Activated T-helper 1 cell treated with Interleukin-2 at 50 U/mL for 16 hours (primary cell): Measurements from ENCODE around the gene MRAP2.
"Not testable (repeated sequence)": the region's sequence is repeated elsewhere in the genome, so short reads cannot be mapped to it uniquely, and the experiment has no call there.

Experiments
- DNase-seq: peaks from one replicate; pipeline ENCODE4 v3.0.0-alpha.2; 2020; ENCODE audit warnings: low read depth

The MRAP2 gene

GRCh38 chr6:84032000-84032399 is 1.6 kb upstream of the MRAP2 start:
- DNase-seq, result not testable (repeated sequence)

DNA sequence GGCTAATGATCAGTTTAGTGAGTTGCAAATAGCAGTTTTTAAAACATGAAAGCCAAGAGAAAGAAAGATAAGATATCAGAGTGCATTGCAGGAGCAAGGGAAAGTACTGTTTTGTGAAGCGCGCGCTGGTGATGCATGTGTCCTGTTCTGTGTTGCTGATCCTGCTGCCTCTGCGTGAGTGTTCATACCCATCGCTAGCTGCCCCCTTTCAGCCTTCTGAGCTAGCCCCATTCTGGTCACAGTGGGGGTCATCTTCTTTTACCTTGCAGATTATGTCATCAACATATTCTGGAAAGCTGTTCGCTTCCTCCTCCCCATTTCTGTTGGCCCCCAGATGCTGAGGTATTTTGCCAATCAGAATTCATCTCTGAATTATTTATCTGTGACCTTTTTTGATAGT is 1.9 kb downstream of the MRAP2 start:
- no peak for DNase-seq

GRCh38 chr6:84037425-84038089 is 4.0 kb downstream of the MRAP2 start:
- no peak for DNase-seq

DNA sequence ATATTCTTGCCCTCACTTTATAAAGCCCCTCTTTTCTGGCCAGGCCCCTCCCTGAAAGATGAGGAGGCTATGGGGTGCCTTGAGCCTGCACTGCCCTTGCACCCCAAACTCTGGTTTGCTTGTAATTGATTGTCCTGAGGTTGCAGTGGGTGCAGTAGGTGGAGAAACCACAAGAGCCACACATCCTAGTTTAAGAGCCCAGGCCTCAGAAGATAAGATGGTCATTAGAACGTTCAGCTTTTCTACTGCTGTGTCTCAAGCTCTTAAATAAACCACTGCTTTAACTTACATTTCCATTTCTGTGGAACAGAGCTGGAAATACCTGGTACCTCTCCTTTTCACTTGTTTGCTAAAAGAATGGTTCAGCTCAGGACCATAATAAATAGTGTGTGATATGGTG is 9.0 kb downstream of the MRAP2 start:
- DNase-seq, result no peak

DNA sequence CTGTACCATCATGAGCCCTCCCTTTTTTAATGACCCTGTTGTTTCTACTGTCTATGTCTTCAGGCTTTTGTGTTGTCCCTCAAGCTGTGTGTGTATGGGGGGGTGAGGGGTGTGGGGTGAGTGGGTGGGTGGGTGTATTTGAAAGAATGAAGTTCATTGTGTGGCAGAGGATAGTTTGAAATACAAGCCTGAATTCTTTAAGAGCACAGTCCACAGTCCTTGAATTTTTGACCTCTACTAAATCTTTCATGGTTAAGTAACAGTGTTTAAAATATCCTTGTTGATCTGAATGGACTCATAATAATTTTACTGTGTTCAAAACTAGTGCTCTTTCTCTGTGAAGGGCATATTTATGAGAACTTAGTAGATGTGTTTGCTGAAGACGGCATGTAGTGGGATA is 10.0 kb downstream of the MRAP2 start:
- DNase-seq, result no peak

GRCh38 chr6:84046755-84047154 is 13.2 kb downstream of the MRAP2 start:
- no peak for DNase-seq

GRCh38 chr6:84048588-84048987 is 15.0 kb downstream of the MRAP2 start:
- no peak for DNase-seq

- no peak for DNase-seq
Measured at GRCh38 chr6:84050408-84050807, 16.8 kb downstream of the MRAP2 start.

- DNase-seq, result no peak
Measured at GRCh38 chr6:84052204-84052882, 18.8 kb downstream of the MRAP2 start.

DNA sequence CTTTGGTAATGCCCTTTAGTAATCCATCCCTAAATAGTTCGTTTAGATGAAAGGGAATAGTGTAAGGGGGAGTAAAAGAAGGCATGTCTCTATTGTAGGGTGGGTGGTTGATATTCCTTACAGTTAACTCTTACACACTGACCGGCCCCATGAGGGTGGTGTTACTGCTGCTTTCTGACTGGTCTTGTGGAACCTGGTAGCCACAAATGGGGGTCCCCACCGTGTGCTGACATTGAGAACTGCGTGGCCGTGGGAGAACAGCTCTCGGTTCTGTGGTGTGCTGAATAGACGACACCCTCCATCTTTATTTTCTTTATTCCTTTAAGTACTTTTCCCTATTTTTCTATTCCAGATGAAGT is 19.3 kb downstream of the MRAP2 start:
- no peak for DNase-seq

DNA sequence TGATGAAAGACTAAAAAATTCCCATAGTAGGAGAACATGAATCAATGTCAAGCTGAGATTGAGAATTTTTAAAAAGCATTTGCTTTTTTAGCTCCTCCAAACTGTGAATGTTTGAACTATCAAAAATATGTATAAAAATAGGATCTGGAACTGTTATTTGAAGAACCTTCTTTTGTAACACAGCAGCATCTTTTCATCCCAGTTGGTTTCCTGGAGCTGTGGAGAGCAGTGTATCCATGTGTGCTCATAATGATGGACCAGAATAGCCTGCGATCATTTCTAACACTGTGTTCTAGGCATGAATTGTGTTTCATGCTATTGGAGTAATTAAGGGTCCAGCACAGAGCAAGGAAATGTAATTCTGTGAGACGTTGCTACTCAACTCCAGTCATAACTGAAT is 22.1 kb downstream of the MRAP2 start:
- no peak for DNase-seq

GRCh38 chr6:84057908-84058307 is 24.3 kb downstream of the MRAP2 start:
- no peak for DNase-seq

GRCh38 chr6:84059082-84059481 is 25.5 kb downstream of the MRAP2 start:
- no peak for DNase-seq

DNA sequence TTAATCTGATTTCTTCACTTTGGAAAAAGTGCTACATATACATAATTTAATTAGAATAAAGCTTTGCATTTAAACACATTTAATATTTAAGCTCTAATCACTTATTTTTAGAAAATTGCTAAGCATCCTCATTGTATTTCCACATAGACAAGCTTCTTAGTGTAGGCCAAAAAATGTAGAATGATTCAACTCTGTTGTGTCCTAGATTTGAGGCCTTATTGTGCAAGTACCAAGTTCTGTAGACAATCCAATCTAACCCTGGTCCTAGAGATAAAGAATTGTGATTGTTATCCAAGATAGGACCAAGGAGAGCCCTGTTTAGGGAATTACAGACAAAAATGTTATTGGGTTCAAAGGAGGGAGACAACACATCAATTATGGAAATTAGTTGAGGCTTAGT is 27.6 kb downstream of the MRAP2 start:
- no peak for DNase-seq

- no peak for DNase-seq
Measured at GRCh38 chr6:84061613-84062398, 28.2 kb downstream of the MRAP2 start.

- DNase-seq, result no peak
Measured at GRCh38 chr6:84062519-84063154, 29.1 kb downstream of the MRAP2 start.

GRCh38 chr6:84065693-84066290 is 32.2 kb downstream of the MRAP2 start:
- DNase-seq, result no peak

DNA sequence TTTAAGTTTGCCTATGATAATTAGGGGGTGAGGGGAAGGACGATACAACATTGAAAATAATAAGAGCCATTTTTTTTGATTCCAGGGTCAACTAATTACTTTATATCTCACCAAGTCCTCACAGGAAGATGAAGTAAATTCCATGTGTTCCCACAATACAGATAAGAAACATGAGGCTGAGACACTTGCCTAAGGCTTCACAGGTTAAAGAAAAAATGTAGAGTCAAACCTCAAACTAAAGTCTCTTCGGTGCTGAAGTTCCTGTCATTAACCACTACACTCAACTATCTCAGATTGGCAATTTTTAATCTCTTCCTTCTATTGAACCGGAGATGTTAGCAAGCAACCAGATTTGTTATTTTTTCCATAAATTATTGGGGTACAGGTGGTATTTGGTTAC is 33.0 kb downstream of the MRAP2 start:
- no peak for DNase-seq

- not testable (repeated sequence) for DNase-seq
Measured at GRCh38 chr6:84068873-84069272, 35.3 kb downstream of the MRAP2 start.

DNA sequence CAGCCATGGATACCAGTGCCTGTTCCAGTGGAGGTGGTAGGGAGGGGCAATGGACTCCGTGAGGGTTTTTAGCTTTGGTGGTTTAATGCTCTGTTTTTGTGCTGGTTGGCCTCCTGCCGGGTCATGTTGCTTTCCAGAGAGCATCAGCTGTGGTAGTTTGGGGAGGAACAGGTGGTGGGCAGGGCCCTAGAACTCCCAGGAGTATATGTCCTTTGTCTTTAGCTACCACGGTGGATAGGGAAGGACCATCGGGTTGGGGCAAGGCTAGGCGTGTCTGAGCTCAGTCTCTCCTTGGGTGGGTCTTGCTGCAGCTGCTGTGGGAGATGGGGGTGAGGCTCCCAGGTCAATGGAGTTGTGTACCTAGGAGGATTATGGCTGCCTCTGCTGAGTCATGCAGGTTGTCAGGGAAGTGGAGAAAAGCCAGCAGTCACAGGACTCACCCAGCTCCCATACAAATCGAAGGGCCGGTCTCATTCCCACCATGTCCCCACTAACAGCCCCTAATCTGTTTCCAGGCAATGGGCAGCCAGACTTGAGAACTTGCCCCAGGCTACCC is 38.9 kb downstream of the MRAP2 start:
- no peak for DNase-seq

DNA sequence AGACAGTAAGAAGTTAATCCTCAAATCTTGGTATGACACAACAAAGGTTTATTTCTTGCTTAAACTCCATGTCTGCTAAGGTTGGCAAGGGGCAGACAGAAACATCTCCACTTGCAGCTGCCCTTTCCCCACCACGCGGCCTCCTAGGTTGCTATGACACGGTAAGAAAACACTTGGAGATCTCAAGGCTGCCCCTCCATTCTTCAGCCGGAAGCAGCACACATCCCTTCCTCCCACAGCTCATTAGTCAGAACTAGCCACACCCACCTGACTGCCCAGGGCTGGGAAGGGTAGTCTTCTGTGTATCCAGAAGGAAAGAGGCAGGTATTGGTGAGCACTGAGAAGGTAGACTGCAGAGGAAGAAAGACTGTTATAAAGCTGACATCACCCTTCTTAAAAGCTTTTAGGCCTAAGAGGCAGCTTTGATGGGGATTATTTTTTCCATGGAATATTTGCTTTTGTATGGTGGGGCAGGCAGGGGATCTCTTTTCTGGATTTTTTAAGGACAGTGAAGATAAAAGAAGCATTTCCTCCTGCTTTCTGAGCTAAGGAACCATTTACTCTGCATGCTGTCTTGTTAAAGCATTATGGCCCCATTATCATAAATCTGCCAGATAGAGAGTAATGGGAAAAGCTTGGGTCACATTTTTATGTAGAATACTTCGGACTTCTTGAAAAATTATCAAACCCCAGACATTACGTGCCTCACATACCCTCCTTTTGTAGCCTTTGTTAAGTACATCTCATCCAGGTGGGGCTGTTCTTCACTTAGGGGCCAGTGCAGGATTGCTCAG is 41.6 kb downstream of the MRAP2 start:
- DNase-seq, result no peak
